Suprapubic skin (tissue), 3 donors: Measurements from ENCODE around the gene SSC5D.

Source experiments
- POLR2A ChIP-seq, 2 donors: fragments of 450-650 bp; IDR thresholded peaks; one replicate each; pipeline ENCODE4 v1.6.1; 2017; ENCODE audit warnings: antibody characterized with exemption in 2 of 2, mild to moderate bottlenecking in 2 of 2, moderate library complexity in 2 of 2
- TF ChIP-seq, protein P1 (sequence below), 2 donors: fragments of 200-600 bp in 1 of 2; fragments of 450-650 bp in 1 of 2; sonication (generic) in 1 of 2; IDR thresholded peaks; one replicate each; pipeline ENCODE4 v1.5.1; 2016 to 2019; ENCODE audit warnings: antibody characterized with exemption in 2 of 2, mild to moderate bottlenecking in 1 of 2, moderate library complexity in 1 of 2

DNA sequence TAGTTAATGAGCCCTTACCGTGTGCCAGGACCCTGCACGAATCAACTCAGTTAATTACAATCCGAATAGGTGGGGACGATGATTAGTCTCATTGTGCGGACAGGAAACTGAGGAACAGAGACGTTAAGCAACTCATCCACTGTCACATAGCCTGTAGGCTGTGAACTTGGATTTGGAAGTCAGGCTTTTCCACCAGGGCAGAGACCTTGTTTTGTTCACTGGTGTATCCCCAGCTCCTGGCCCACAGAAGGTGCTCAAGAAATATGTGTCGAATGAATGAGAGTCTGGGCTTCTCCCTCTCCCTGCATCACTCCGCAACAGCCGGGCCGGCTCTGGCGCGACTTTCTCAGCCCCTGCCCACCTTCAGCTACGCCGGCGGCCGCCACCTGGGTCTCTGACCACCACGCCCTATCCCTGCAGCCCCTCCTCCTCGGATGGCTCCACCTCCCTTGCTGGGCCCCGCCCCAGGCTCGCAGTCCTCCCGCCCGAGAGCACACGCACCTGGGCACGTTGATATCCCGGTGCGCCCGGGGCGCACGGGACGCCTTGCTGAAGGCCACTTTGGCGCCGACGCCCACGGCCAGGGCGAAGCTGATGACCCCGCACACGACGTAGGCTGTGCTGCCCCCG lies 46.4 kb upstream of the SSC5D start:
- TF ChIP-seq POLR2A (IDR thresholded peaks at IDR 0.05): no peak
- TF ChIP-seq, protein P1, sequence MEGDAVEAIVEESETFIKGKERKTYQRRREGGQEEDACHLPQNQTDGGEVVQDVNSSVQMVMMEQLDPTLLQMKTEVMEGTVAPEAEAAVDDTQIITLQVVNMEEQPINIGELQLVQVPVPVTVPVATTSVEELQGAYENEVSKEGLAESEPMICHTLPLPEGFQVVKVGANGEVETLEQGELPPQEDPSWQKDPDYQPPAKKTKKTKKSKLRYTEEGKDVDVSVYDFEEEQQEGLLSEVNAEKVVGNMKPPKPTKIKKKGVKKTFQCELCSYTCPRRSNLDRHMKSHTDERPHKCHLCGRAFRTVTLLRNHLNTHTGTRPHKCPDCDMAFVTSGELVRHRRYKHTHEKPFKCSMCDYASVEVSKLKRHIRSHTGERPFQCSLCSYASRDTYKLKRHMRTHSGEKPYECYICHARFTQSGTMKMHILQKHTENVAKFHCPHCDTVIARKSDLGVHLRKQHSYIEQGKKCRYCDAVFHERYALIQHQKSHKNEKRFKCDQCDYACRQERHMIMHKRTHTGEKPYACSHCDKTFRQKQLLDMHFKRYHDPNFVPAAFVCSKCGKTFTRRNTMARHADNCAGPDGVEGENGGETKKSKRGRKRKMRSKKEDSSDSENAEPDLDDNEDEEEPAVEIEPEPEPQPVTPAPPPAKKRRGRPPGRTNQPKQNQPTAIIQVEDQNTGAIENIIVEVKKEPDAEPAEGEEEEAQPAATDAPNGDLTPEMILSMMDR (IDR thresholded peaks at IDR 0.05): no peak
